HG02623 (cell line): ENCODE results near the gene FAT1.

Experiments used
- ATAC-seq: cut with Tn5 transposase; IDR thresholded peaks from one replicate; pipeline ENCODE4 v1.9.1; 2021; ENCODE audit warnings: moderate library complexity; ENCODE audit not compliant: unreplicated experiment

The FAT1 gene

DNA sequence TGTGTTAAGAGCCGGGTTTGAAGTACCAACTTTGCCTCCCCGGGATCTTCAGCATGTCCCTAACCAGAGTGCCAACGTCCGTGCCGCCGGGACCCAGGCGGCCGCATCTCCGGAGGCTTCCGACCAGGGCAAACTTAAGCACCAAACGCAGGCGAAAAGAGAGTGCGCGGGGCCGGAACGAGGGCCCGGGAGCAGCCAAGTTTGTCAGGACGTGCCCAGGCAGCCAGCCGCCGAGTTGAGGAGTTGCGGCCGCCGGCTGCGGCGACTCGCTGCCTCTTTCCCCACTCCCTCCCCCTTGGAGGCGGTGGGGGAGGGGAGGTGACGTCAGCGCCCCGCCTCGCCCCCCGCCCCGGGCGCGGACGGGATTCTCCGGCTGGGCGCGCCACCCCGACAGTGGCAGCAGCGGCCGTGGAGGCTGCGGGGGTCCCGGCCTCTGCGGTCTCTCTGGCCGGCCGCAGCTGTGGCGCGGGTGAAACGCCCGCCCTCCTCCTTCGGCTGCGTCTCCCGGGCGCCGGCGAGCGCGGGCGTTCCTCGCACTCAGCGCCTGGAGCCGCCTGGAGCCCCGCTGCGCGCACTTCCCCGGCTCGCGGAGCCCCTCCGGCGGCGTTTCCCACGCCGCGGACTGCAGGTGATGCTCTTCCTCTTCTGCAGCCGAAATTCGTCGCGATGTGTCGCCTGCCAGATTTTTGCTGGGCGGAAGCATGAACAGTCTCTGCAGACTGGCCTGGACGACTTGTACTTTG is 2.9 kb upstream of the FAT1 start:
- no peak for ATAC-seq

DNA sequence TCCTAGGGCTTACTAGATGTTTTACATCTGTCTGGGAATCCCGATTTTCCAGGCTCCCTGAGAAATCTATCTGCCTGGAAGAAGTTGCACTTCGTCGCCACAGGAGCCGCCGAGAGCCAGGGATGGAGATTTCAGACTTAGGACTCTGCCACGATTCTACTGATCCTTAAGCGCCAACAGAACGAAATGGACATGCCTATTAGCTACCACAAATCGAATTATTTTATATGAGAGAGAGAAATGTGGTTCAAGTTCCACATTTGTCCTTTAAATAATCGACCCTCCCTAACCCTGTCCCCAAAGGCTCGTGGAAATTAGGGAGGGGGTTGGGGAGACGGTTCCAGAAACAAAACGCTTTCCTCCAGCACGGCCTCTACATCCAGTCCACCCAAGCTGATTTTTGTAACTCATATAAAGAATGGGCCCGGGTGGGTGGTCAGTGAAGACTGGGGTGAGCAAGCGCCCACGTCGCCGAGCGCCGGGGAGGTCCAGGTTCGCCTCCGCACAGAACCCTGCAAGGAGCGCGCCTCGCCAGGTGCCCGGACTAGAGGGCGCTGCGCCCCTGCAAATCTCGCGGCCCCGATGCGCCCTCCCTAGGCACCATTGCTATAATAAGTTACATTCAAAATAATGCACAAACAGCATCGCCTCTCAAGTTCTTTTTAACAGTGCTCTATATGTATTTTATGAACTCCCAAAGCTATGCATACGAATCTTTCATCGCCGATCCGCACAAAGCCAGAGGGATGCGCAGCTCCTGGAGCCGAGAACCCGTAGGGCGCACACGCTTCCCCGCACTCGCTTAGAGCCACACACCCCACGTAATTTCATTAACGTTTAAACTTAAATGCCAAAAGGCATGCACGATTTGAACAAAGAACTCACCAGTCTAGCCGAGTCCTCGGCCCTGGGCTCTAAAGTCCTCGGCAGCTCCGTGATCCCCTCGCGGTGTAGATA is 2.1 kb upstream of the FAT1 start:
- ATAC-seq: no peak

DNA sequence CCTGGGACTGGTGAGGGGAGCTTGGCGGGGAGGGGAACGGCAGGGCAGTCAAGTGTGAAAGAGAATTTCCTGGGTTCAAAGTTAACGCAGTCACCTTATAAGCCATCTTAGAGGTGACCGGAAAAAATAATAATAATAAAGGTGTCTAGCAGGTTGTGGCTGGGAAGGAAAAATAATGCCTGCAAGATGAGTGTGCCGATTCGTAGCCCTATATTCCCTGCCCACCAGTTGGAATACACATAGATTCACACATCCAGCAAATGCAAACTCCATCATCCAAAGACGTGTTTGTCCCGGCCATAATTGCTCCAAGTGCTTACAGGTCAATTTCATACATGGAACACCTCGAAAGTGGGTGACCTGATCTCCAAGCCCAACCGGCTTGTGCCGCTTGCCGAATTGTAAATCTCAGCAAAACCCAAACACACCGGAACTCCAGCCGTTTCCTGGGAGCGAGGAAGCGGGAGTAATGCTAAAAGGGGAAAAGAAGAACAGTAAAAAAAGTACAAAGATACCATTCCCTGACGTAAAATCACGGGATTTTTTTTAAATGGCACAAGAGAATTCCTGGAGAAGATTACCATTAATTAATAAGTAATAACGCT is 1.3 kb upstream of the FAT1 start:
- no peak for ATAC-seq

DNA sequence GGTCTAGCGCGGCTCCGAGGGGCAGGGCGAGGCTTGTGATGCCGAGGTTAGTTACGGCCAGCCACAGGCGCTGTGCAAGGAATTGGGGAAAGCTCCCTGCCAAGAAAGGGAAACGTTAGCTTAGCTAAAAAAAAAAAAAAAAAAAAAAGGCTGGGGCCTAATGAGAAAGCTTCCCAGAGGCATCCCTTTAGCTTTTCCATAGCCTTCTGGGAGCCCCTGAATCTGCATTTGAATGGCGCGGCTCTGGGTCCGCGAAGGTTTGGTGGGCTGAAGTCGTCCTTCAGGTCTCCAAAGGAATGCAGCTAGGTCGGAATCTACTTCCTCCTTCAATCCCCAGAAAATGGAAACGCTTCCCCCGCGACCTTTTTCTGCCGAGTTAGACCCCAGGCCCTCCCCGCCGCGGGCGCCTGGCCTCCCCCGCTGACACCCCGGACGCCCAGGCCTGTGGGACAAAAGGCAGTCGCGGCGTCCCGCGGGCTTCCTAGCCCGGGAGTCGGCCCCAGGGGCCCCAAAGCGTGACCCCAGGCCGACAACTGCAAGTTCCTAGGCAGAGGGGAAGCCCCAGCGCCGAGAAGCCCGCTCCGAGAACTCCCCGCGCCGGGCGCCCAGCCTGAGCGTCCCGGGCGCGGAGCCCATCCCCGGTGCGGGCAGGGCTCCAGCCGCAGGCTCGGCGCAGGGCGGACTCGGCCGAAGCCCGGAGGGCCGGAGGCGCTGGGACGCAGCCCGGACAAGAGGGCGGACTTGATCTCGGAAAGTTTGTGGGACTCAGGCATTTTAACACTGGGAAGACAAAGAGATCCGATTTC is 605 bp upstream of the FAT1 start:
- no peak for ATAC-seq

DNA sequence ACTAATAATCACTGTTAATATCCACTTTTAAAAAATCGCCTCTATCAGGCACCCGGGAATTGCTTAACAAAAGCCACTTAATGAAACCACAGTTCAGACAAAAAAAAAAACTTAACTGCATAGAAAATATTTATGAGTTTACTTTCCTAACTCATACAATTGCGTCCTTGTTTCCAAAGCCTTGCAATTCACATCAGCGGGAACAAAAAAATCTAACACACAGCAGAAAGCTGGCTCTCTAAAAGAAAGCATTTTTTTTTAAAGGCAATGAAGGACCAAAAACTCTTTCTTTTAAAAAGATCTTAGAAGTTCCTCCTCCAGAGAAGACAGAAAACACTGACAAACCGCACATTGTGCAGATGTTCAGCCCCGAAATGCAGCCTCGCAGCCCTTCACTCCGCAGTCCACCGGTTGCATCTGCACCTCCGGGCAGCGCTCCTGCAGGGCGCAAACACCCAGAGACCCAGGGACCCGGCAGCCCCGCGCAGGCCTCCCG is 812 bp downstream of the FAT1 start:
- ATAC-seq: no peak

DNA sequence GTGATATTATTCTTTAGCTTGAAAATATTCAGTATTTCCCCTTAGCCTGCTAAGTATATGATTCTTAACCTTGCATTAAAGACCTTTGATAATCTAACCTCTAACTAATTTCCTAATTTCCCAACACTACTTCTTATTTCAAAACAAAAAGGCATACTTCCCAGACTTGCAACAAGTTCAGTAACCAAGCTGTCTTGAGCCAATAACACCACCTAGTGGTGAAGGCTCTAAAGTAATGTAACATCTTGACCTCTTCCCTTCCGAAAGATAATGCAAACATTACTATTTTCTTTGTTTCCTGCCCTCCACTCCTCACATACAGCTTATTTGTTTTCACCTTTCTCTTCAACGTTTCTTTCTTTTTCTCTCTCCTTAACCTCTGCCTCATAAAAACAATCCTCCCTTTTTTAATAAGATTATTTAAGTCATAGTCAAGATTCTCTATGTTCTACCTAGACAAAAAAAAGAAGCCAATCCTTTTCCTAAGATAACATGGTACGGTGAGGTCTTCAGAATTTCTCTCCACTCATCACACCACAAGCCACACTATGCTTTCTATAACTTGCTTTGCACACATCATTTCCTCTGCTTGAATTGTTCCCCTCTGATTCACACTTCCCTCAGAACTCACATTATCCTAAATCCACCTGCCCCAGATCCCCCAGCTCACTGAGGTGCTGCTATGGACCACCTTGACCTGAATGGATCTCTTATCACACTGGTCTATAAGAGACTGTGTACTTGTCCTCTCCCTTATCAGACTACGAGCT is 3.5 kb downstream of the FAT1 start:
- no peak for ATAC-seq

GRCh38 chr4:186717556-186717955 is 6.1 kb downstream of the FAT1 start:
- ATAC-seq: no peak

DNA sequence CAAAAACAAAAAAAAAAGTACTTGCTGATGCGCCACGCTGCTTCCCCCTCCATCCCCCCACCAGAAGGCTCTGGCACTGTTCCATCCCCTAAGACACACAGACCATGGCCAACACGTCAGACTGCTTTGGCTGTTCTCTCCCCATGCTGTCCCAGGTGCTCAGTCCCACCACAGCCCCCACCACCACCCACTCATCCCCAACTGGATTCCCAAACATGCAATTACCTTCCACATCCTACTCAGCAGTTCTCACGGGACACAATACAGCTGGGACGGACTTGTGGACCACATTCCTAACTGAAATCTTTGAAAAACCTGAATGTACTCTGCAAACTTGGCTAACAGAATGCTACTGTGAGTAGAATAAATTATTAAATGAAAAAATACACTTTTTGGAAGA is 8.6 kb downstream of the FAT1 start:
- no peak for ATAC-seq

- ATAC-seq: no peak
These were observed 9.5 kb downstream of the FAT1 start for GRCh38 chr4:186714006-186714675.

GRCh38 chr4:186712690-186713089 is 11.0 kb downstream of the FAT1 start:
- ATAC-seq: no peak

DNA sequence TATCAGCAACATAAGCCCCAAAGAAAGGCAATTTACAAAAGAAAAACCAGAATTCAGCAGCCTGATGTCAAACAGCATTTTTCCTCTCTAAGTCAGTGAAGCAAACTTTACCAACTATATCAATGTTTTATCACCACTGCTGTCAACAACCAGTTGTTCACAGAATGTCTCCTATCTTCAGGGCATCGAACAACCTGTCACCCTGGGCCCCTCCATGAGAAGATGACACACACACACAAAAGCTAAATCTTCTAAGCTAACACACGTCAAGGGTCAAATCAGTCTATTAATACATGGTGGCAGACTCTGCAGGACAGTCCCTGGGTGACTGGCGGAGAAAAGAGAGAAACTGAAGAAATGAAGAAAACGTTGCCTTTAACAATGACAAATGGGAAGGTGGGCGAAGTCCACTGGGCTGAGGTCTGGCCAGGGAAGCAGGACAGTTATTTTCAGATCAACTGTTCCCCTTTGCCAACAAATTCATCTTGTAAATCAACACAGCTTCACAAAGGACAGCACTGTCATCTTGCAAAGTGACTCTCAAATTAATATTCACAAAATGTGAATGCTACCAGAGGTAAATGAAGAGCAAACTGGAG is 13.0 kb downstream of the FAT1 start:
- ATAC-seq: no peak

- ATAC-seq: no peak
These were observed 14.1 kb downstream of the FAT1 start for GRCh38 chr4:186709517-186709916.

DNA sequence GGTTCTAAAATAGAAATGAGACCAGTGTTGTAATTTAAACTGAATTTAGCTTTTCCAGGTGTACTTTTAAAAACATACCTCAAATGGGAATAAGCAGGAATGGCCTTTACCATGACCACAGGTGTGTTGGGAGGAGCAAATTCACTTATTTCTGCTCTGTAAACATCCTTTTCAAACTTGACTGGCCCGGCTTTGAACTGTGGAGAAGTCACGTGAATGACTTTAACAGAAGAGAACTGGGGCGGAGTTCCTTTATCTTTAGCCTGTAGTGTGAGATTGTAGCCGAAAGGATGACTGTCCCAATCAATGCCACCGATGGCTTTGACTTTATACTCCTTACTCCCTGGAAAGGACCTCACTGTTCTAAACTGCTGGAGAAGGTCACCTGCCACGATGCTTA is 15.1 kb downstream of the FAT1 start:
- ATAC-seq: no peak

DNA sequence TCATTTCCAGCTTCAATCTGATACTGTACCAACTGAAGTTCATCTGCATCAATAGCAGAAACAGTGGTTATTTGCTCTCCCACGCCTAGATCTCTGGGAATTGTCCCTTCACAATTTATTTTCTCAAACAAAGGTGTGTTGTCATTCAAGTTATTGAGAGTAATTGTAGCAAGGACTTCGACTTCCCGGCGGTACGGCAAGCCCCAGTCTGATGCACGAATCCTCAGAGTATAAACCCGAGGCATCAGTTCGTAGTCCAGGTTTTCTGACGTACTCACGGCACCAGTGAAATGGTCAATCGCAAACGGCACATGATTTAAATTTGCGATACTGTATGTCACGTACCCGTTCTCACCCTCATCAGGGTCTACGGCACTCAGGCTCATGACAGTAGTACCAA is 15.7 kb downstream of the FAT1 start:
- ATAC-seq: no peak

- no peak for ATAC-seq
These were observed 16.1 kb downstream of the FAT1 start for GRCh38 chr4:186707574-186707973.

DNA sequence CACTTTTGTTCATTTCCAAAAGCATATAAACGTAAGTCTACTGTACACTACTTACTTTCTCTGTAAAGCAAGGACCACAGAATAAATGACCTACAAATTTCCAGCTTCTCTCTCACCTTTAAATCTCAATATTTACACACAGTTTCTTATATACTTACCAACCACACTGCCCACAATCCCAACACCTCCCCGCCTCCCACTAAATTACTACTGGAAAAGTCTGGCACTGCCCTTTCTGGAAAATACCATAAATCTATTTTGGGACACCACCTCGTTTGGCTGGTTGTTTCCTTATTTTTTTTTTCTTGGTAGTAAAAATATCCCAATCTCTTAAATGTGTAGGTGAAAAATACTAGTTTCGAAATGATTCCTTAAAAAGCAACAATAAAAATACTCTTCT is 19.6 kb downstream of the FAT1 start:
- no peak for ATAC-seq

DNA sequence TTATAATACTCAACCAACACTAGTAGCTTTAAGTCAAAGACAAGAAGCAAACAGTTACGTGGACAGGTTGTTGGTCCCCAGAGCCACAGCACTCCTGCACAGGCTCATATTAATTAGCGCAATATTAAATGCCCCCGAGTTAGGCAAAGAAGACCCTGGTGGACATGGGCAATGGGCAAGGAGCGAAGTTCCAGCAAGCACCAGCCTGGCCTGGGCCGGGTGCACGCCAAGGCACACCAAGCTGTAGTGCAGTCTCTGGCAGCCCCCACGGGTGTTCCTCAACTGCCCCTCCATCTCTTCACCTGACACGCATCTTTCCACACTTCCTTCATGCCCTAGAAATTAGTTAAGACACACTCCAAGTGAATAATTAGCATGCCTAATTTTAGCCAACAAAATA is 20.1 kb downstream of the FAT1 start:
- no peak for ATAC-seq

DNA sequence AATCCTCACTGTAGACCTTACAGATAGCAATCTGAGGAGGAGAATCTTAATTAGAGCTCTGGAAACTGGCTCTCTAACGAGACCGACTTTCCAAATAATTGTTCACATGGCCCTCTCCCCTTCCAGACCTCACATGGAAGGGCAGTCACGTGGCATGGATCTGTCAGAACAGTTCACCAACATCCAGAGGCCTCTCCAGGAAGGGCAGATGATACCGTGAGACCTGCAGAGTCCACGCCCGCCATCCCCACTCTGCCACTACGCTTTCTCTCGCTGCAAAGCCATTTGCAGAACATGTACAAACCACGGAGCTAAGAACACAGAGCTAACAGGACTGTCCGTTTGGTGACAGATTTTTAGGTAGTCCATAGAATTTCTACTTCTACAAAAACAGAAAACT is 20.7 kb downstream of the FAT1 start:
- ATAC-seq: no peak

- ATAC-seq: no peak
These were observed 21.4 kb downstream of the FAT1 start for GRCh38 chr4:186702297-186702696.
